CD4-positive, alpha-beta T cell treated with Interferon alpha-2 for 1 hour (primary cell): Measurements from ENCODE around the gene CEP135.
"Not testable (repeated sequence)": the region's sequence is repeated elsewhere in the genome, so short reads cannot be mapped to it uniquely, and the experiment has no call there.

Experiments used
- DNase-seq, 2 donors: peaks; one replicate each; pipeline ENCODE4 v3.0.0-alpha.2; 2020 to 2022

The CEP135 gene, protein sequence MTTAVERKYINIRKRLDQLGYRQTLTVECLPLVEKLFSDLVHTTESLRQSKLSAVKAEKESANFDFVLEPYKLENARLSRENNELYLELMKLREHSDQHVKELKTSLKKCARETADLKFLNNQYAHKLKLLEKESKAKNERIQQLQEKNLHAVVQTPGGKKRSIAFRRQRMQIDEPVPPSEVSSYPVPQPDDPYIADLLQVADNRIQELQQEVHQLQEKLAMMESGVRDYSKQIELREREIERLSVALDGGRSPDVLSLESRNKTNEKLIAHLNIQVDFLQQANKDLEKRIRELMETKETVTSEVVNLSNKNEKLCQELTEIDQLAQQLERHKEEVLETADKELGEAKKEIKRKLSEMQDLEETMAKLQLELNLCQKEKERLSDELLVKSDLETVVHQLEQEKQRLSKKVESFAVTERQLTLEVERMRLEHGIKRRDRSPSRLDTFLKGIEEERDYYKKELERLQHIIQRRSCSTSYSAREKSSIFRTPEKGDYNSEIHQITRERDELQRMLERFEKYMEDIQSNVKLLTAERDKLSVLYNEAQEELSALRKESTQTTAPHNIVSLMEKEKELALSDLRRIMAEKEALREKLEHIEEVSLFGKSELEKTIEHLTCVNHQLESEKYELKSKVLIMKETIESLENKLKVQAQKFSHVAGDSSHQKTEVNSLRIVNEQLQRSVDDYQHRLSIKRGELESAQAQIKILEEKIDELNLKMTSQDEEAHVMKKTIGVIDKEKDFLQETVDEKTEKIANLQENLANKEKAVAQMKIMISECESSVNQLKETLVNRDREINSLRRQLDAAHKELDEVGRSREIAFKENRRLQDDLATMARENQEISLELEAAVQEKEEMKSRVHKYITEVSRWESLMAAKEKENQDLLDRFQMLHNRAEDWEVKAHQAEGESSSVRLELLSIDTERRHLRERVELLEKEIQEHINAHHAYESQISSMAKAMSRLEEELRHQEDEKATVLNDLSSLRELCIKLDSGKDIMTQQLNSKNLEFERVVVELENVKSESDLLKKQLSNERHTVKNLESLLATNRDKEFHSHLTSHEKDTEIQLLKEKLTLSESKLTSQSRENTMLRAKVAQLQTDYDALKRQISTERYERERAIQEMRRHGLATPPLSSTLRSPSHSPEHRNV

DNA sequence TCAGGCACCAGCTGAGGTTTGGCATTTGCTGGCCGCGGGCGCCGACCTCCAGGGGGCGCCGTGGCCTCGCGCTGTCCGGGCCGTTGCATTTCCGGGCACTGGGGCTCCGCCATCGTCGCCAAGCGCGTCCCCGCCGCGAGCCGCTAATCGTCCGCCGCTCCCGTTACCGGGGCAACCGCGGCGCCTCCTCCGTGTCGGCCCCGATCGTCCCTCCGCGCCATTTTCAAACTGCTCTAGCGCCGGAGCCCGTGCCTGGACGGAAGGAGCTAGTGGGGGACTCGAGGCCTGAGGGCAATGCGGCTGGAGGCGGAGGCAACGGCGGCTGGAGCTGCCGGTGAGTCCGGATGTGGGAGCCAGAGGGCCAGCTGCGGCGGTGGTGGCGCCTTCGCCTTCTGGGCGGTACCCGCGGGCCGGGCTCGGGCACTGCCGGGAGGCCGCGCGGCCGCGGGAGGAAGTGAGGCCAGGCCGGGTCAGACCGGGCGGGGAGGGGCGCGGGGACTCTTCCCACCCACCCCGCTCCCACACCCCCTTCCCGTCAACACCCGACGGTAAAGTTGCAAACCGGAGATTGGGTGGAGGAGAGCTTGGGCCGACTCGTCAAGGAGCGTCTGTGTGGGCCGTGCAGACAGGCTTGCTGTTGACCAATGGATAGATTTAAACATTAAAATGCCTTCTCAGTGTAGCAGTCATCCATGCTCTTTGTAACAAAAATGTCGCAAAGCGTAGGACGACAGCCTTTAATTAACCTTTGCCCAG lies at the start of gene CEP135:
Gene CEP135, plus strand, starts transcription at position 220 of the 756 bp plus-strand sequence. CDS start 3,186 bp downstream, outside the sequence.
- DNase-seq = peak; percentile 95

DNA sequence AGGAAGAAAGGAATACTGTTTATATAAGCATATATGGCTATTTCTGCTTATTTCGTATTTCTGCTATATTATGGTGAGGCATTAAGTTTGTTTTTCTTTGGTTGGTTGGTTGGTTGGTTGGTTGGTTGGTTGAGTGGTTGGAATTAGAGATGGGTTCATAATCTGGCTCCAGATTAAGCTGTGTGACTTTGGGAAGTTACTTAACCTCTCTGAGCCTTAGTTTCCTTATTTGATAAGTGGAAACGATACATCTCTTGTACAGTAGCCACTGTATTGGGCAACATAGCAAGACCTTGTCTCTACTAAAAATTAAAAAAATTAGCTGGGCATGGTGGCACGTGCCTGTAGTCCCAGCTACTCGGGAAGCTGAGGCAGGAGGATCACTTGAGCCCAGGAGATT lies 46.1 kb upstream of the CEP135 start:
- DNase-seq = no peak

DNA sequence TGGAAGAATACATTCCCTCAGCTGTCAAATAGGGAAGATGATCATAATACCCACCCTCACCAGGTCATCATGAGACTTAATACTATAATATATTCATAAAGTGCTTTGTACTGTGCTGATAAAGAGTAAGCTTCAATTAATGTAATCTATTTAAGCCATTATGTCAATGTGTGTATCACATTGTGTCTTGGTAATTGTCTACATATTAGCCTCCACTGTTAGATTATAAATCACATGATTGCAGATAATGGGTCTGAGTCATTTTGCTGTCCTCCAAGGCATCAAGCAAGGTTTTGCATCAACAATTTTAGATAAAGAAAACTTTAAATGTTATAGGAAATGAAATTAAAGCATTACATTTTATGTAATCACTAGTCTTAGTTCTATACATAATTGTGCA lies 45.2 kb upstream of the CEP135 start:
- peak in 1 of 2 donors; percentile 5 for DNase-seq

DNA sequence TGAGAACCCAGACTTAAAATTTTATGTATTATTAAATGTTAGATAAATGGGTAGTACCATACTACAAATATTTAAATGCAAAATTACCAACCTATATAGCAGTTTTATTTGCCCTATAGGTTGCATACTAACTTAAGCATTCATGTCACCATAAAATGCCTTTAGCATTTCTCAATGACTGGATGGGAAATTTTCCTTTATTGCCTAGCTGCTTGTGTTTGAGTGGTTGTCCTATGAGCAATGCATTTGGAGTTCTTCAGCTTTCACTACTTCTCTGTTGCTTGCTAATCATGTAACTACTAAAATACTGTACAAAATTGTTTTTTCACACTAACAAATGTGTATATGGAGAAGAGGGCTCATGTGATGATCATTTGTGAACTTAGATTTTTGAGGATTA lies 44.2 kb upstream of the CEP135 start:
- no peak for DNase-seq

DNA sequence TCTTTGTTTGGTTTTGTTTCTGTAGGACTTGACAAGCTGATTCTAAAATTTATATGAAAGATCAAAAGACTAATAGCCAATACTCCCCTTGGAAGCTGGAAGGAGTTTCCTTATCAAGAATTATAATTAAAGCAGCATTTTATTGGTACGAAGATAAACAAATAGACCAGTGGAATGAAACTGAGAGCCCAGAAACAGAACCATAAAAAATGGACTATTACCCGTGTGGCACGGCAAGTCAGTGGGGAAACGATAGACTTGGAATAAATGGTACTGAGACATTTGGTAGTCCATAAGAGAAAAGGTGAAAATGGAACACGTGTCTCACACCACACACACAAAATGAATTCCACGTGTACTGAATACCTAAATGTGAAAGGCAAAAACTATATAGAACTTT lies 42.4 kb upstream of the CEP135 start:
- no peak for DNase-seq

DNA sequence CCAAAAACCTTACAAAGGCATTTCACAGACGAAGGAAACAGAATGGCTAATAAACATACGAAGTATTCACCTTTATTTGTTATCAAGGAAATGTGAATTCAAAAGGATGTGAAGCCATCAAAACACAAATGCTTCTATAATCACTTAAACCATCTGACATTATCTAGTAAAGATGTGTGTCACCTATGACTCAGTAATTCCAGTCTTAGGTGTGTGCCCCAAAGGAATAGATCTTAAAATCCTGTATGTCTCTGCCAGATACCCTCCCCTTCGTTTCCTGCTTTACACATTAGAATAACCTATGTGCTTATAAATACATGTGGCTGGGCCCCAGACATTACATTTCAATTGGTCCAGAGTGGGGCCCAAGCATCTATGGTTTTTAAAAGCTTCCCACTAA lies 41.8 kb upstream of the CEP135 start:
- DNase-seq = no peak

DNA sequence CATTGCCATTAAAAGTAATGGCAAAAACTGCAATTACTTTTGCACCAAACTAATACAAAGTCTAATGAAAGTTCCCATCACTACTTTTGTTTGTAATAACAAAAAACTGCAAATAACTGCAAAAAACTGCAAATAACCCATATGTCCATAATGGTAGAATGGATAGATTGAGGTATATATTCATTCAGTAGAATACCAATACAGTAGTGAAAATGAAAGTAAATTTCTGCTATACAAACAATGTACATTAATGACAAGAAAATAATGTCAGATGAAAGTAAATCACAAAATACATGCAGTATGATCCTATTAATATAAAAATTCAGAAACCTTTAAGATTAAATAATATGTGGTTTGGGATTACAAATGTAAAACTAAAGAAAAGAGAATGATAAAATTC lies 41.3 kb upstream of the CEP135 start:
- no peak for DNase-seq

DNA sequence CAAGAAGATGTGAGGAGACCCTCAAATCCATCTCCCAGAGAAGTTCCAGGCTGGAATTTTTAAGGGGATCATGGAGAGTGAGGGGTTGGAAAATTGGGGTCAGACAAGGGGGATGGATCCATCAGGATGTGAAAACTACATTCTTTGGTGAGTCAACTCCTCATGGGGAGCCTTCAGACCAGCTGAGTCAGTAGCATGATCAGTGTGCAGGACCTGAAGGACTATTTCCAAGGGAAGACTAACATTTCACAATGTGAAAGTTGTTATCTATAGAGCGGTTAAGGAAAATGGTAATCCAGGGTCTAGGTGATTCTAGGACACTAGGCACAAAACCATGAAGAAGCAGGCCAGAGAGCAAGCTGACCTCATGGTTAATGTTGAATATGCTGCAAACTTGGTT lies 38.6 kb upstream of the CEP135 start:
- no peak for DNase-seq

DNA sequence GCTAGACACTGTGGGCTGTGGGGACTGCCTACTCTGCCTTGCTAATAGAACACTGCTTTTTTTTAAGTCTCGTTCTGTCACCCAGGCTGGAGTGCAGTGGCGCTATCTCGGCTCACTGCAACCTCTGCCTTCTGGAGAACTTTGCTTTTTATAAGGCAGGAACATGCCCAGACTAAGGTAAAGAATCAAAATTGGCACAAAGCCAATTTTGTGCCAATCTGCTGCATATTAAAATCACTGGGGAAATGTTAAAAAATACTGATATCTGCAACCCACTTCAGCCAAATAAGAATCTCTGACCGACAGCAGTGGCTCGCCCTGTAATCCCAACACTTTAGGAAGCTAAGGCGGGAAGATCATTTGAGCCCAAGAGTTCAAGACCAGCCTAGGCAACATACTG lies 36.5 kb upstream of the CEP135 start:
- DNase-seq = no peak

DNA sequence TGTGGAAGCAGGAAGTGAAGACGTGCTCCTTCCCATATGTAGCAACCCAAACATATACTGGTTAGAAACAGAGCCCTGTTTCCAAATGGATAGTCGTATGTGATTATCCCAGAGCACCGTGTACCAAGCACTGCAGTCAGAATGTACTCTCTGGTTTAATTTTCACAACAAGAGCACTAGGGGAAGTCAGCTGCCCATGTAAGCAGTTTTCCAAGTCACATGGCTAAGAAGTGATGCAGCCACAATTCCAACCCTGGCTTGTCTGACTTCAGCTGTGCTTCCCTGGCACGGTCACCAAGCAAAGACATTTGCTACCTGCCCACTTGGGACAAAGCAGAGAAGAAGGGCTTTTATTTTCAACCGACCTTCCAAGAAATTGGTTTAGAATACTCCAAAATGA lies 28.2 kb upstream of the CEP135 start:
- no peak for DNase-seq

DNA sequence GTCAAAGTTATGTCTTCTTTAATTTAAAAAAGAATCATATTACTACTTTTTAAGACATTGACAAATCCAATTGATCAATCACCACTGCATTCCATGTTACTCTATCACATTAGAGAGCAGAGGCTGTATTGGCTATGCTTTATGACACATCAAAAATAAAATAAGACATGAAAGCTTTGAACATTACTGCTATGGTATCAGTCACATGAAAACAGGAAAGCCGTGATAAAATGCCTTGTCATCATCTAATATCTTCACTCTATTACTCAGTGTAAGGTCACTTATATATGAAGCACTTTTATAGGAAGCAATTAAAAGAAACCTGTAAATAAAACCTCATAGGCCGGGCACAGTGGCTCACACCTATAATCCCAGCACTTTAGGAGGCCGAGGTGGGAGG lies 27.7 kb upstream of the CEP135 start:
- no peak for DNase-seq

DNA sequence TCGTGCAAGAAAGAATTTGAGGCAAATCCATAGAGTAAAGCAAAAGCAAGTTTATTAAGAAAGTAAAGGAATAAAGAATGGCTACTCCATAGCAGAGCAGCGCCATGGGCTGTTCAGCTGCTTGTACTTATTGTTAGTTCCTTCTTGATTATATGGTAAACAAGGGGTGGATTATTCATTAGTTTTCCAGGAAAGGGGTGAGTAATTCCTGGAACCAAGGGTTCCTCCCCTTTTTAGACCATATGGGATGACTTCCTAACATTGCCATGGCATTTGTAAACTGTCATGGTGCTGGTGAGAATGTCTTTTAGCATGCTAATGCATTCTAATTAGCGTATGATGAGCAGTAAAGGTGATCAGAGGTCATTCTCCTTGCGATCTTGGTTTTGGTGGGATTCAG lies 23.5 kb upstream of the CEP135 start:
- DNase-seq = no peak

DNA sequence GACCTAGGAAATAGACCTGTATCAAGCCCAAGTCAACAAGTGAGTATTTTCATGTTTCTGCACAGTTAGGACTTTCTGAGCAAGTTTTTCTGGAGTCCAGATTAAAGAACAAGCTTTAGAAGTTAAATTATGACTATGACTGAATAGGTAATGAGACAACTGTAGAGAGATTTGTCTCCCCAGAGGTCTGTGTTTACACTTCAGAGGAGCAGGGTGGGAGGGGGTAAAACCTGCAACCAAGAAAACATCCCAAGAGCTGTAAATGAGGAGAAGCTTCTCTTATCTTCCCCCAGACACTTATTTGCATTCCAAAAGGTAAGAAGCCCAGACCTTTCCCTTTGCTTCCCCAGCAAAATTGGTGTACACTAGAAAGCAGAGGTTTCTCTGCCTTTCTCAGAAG lies 22.1 kb upstream of the CEP135 start:
- no peak for DNase-seq

DNA sequence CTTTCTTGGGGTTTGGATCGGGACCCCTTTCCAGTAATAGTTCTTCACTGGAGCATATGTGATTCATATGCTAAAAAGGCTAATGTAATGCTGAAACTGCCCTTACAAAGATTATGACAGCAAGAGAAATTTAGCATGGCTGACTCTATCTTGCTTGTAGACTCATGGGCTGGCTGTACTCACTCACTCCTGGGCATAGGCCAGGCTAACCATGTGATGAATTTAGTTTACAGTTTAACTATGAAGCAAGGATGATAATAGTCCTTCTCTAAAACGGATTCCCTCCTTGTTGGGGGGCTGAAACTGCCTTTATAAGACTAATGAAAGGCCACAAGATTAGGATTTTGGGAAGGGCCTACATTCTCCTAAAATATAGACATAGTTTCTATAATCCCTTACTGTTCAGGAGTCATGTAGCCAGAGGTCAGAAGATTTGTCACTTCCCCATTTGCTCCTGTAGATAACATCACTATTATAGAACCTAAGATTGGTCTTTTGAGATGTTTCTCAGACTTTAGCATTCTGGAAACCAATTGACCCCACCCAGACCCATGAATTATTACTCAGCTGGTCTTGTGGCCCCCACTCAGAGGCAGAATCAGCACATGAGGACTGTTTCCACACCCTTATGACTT lies 20.8 kb upstream of the CEP135 start:
- DNase-seq = no peak

DNA sequence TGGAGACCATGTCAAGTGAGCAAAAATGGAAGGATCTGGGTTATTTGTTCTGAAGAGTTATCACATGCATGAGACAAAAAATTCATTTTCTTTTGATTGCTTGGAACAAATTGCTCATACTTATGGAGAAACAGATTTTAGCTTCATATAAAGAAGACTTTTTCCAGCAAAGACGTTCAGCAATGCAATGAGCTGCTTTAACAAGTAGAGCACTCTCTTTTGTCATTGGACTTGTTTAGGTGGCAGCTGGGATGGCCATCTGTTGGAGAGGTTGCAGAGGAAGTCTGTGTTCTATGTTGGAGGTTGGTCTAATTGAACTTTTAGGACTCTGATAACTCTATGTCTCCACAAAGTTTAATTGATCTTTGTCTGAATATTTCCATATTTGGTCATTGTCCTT lies 19.9 kb upstream of the CEP135 start:
- no peak for DNase-seq

DNA sequence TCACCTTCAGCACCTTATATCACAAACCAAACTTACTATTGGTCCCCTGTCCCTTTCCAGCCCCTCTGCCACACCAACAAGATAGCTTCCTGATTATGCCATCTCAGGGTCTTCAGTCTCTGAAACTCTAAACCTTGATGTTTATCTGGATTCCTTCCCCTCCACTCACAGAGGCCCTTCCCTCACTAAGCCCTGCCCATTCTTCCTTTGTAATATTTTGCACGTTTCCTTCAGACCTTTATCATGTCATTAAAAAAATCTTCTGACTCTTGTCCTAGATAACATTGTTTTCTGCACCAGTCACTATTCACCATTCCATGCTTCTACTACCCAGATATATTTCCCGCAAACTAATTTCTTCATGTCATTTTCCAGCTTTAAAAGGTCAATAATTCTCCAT lies 17.7 kb upstream of the CEP135 start:
- no peak for DNase-seq

DNA sequence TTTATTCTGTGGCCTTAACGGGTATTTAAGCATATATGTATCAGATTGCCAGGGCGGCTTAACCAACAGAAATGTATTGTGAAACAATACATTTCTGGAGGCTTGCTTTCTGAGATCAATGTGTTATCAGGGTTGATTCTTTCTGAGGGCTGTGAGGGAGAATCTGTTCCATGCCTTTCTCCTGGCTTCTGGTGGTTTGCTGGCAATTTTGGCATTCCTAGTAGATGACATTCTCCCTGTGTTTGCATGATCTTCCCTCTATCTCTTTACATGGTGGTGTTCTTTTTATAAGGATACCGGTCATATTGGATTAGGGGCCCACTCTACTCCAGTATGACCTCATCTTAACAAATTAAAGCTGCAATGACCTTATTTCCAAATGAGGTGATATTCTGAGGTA lies 16.9 kb upstream of the CEP135 start:
- DNase-seq = no peak

DNA sequence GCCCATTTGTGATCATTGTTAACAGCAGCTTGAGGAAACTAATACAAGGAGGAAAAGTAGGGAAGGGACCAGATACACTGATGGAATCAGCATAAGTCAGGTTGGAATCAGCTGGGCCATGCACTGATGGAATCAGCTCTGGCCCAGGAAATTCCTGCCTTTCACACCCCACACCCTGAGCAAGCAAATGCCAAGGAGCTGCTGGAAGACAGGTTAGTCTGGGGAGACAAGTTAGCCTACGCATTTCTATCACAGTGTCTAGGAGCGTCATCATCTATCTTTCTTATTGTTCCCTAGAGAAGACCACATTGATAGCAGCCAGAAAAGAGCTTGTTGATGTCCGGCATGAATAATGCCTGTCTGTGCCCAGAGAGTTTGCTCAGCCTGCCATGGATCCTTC lies 16.2 kb upstream of the CEP135 start:
- DNase-seq = no peak

DNA sequence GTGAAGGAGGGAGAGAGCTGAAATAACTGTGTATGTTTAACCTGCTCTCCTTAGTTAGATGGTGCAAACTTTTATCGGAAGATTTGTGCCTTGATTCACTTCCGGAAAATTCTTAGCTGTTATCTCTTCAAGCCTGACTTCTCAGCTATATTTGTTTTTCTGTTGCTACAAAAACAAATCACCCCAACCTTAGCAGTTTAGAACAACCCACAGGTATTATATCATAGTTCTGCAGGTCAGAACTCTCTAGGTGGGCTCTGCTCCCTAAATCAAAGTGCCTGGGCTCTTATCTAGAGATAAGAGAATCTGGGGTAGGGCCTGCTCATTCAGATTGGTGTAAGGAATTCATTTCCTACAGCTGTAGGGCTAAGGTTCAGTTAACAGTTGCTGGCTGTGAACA lies 15.1 kb upstream of the CEP135 start:
- no peak for DNase-seq

DNA sequence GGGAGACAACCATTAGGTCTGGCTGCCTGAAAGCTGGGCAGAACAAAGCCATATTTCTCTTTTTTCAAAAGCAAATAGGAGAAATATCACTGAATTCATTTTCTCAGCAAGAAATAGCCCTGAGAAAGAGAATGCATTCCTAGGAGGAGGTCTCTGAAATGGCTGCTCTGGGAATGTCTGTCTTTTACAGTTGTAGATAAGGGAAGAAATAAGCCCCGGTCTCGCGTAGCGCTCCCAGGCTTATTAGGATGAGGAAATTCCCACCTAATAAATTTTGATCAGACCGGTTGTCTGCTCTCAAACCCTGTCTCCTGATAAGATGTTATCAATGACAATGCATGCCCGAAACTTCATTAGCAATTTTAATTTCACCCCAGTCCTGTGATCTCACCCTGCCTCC lies 12.8 kb upstream of the CEP135 start:
- not testable (repeated sequence) for DNase-seq

DNA sequence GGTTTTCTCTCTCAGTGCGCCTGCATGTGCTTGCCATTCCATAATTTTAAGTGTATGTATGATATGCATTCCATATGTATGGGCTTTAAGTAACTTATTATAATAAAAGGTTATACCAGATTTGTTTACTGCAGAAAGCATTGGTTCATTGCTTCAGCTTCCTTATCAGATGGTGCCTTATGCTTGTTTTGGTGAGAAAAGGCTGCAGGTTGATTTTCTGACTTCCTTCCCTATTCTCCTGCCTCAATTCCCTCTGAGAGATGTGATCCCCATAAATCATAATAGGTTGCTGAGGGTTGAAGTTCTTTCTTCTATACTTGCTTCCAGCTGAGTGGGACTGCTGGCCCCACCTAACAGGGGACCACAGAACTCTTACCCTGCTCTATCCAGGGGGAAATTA lies 10.3 kb upstream of the CEP135 start:
- no peak for DNase-seq

DNA sequence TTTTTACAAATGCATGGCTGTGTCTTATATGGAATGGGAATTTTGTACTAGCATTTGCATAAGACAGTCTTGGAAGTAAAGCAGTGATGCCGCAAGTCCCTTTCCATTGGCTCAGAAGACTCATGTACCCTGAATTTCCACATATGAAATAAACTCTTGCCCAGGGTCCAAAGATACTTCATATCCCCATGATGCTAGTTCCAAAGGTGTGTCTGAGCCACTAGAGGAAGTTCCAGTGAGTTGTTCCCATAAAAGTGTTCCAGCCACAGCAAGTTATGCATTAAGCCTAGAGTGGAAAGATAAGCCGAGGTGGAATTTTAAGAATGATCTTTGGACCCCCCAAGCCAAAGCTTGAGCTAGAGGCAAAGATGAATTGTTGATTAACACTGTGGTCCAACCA lies 9.3 kb upstream of the CEP135 start:
- no peak for DNase-seq
